ENCODE results near the gene PEX6.
A peak's percentile ranks its signal among the peaks of the same experiment; 100 is the strongest.

PEX6 gene

DNA sequence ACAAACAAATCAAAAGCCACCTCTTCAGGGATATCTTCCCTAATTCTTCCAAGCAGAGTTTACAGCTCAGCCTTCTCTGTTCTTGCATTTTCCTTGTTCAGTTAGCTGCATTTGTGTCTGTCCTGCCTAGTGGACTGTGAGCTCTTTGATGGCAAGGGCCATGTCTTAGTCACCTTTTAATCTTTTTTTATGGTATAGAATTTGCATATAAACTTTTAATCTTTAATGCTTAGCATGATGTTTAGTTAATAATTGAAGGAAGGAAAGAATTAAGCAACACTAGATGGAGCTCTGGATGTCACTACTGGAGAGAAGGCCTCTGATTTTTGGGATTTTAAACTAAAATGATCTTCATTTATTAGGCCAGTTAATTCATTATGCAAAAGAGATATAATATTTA, 17.5 kb upstream of the PEX6 start:
- H3K4me3 ChIP-seq (ENCODE audit: low read depth, low read length): no peak overlapping the region
- H3K27ac ChIP-seq (ENCODE audit: low read depth, low read length): no peak overlapping the region
- peaks cover 8% of the 10 kb centered on the region; the same call in 1 of the 2 replicates for H3K36me3 ChIP-seq (ENCODE audit: control insufficient read depth, insufficient read depth, low read length)
- H3K9me3 ChIP-seq (ENCODE audit: control insufficient read depth, insufficient read depth, low read length): no peaks in the 10 kb centered on the region
- no peaks in the 10 kb centered on the region for H3K27me3 ChIP-seq (ENCODE audit: control insufficient read depth, insufficient read depth, low read length)
- H3K9ac ChIP-seq (ENCODE audit: low read depth, low read length): no peak overlapping the region
- no peaks in the 10 kb centered on the region for H3K4me1 ChIP-seq (ENCODE audit: control insufficient read depth, insufficient read depth, low read length)

DNA sequence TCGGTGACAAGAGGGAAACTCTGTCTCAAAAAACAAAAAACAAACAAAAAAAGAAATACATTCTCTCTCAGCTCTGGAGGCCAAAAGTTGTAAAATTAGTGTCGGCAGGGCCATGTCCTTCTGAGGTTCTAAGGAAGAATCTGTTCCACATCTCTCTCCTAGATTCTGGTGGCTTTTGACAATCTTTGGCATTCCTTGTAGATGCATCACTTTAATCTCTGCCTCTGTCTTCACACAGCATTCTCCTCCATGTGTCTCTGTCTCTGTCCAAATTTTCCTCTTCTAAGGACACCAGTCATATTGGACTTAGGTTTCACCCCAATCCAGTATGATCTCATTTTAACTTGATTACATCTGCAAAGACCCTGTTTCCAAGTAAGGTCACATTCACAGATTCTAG, 14.5 kb upstream of the PEX6 start:
- Histone ChIP-seq H3K27ac (ENCODE audit: low read depth, low read length) (no peak overlapping the region), H3K9me3 (ENCODE audit: control insufficient read depth, insufficient read depth, low read length) (no peaks in the 10 kb centered on the region), H3K36me3 (ENCODE audit: control insufficient read depth, insufficient read depth, low read length) (peaks cover 34% of the 10 kb centered on the region), H3K27me3 (ENCODE audit: control insufficient read depth, insufficient read depth, low read length) (no peaks in the 10 kb centered on the region), H3K4me3 (ENCODE audit: low read depth, low read length) (no peak overlapping the region), H3K9ac (ENCODE audit: low read depth, low read length) (no peak overlapping the region), H3K4me1 (ENCODE audit: control insufficient read depth, insufficient read depth, low read length) (no peaks in the 10 kb centered on the region)

DNA sequence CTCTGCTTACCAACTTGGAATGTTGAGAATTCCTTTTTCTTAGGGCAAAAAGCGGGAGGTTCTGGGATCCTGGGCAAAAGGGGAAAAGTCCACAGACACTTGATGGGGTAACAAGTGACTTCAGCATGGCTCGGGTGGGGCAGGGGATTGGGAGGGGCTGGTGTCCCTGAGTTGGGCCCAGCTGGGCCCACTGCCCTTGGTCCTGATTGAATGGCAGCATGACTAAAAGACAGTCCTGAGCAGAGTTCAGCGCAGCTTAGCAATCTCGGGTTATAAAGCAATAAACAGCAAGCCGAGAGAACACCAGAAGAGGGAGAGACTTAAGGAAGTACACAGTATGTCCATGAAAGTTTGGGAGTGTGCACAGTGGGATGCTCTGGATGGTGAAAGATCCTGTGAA, 10.9 kb upstream of the PEX6 start:
- Histone ChIP-seq H3K27ac (ENCODE audit: low read depth, low read length) (no peak overlapping the region), H3K27me3 (ENCODE audit: control insufficient read depth, insufficient read depth, low read length) (no peaks in the 10 kb centered on the region), H3K36me3 (ENCODE audit: control insufficient read depth, insufficient read depth, low read length) (peaks cover 34% of the 10 kb centered on the region), H3K4me1 (ENCODE audit: control insufficient read depth, insufficient read depth, low read length) (no peaks in the 10 kb centered on the region), H3K4me3 (ENCODE audit: low read depth, low read length) (no peak overlapping the region), H3K9ac (ENCODE audit: low read depth, low read length) (no peak overlapping the region), H3K9me3 (ENCODE audit: control insufficient read depth, insufficient read depth, low read length) (no peaks in the 10 kb centered on the region)

DNA sequence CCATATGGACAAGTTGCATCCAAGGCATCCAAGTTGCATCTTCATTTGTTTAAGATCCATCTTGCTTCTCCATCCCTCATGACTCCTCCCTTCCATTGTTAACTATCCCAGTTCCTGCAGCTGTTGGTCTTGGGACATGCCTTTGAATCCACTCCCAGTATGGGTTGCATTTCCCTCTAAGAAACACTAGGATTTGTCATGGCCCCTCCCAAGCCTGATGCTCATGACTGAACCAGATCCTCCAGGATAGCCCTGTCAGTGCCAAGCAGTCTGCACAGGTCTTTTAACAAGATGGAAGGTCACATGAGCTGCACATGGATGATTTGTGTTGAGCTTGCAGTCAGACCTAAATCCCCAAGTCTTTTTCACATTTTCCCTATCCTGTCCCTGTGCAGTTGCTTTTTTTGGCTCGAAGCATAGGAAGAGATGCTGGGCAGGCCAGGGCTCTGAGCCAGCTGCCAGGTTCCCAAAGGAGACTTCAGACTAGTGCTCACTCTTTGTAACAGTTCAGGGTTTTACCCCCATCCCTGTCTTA, 9.6 kb upstream of the PEX6 start:
- no peaks in the 10 kb centered on the region for H3K4me1 ChIP-seq (ENCODE audit: control insufficient read depth, insufficient read depth, low read length)
- H3K27me3 ChIP-seq (ENCODE audit: control insufficient read depth, insufficient read depth, low read length): no peaks in the 10 kb centered on the region
- H3K27ac ChIP-seq (ENCODE audit: low read depth, low read length): no peak overlapping the region
- H3K36me3 ChIP-seq (ENCODE audit: control insufficient read depth, insufficient read depth, low read length): peaks cover 31% of the 10 kb centered on the region
- no peaks in the 10 kb centered on the region for H3K9me3 ChIP-seq (ENCODE audit: control insufficient read depth, insufficient read depth, low read length)
- H3K4me3 ChIP-seq (ENCODE audit: low read depth, low read length): no peak overlapping the region
- no peak overlapping the region for H3K9ac ChIP-seq (ENCODE audit: low read depth, low read length)

DNA sequence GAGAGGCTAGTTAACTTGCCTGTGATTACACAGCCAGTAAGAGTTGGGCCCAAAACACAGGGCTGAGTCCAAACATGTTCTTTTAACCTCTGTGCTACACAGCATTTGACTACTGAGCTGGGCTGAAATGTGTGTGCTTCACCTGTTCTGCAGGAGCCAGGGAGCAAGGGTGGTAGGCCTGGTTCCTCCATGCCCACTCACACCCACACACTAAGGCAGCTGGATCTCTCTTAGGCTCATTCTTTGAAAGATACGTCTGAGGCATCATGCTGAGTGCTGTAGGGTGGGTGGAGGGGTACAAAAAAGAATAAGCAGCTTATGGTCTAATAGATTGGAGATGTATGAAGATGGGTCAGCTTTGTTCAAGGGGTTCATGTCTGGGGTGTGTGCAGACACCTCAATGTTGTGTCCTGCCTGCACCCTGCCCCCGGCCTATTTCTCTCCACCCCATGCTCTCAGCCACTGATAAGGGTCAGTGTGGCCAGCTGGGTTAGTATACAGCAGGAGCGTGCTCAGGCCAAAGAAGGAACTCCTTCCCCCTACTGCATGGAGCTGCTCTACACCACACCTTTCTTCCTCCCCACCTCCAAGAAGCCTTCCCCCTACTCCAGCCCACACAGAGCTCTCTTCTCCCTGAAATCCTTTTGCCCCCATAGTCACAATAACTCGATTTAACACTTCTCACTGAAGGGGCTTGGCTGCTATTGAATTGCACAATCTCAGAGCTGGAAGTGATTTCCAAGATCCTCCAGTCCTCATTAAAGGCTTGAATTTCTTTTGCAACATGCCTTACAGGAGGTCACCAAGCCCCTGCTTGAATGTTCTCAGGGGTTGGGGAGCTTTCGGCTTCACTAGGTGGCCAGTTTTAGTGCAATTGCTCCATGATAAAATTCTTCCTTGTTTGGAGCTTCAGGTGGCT, 8.8 kb upstream of the PEX6 start:
- H3K9me3 ChIP-seq (ENCODE audit: control insufficient read depth, insufficient read depth, low read length): no peaks in the 10 kb centered on the region
- no peak overlapping the region for H3K4me3 ChIP-seq (ENCODE audit: low read depth, low read length)
- H3K27ac ChIP-seq (ENCODE audit: low read depth, low read length): no peak overlapping the region
- no peaks in the 10 kb centered on the region for H3K4me1 ChIP-seq (ENCODE audit: control insufficient read depth, insufficient read depth, low read length)
- peaks cover 29% of the 10 kb centered on the region for H3K36me3 ChIP-seq (ENCODE audit: control insufficient read depth, insufficient read depth, low read length)
- H3K9ac ChIP-seq (ENCODE audit: low read depth, low read length): no peak overlapping the region
- no peaks in the 10 kb centered on the region for H3K27me3 ChIP-seq (ENCODE audit: control insufficient read depth, insufficient read depth, low read length)

DNA sequence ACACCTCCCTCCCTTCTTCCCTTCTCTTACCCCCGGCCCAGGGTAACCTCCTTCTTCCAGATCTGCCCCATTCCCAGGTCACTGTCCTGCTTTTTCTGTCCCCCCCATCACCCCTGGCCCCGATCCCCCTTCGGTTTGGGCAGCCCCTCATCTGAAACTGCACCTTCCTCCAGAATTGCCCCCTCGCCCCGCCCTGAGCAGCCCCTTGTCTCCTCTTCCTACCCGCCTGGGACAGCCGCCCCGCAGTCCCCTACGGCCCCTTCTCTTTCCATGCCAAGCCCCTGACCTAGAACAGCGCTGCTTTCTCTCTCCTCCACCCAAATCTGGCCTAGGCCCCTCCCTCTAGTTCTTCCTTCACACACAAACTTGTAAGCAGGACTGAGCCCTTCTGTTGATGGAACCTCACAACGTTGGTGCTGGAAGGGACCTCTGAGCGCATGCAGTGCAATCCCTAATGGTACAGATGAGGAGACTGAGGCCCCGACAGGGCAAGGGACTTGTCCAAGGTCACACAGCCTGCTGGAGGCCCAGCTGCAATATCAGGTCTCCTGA, 6.0 kb upstream of the PEX6 start:
- Histone ChIP-seq H3K9ac (ENCODE audit: low read depth, low read length) (no peak overlapping the region), H3K4me1 (ENCODE audit: control insufficient read depth, insufficient read depth, low read length) (no peaks in the 10 kb centered on the region), H3K9me3 (ENCODE audit: control insufficient read depth, insufficient read depth, low read length) (no peaks in the 10 kb centered on the region), H3K36me3 (ENCODE audit: control insufficient read depth, insufficient read depth, low read length) (peaks cover 13% of the 10 kb centered on the region; the same call in 1 of the 2 replicates), H3K4me3 (ENCODE audit: low read depth, low read length) (peak overlapping the region; percentile 79), H3K27ac (ENCODE audit: low read depth, low read length) (no peak overlapping the region), H3K27me3 (ENCODE audit: control insufficient read depth, insufficient read depth, low read length) (no peaks in the 10 kb centered on the region)

DNA sequence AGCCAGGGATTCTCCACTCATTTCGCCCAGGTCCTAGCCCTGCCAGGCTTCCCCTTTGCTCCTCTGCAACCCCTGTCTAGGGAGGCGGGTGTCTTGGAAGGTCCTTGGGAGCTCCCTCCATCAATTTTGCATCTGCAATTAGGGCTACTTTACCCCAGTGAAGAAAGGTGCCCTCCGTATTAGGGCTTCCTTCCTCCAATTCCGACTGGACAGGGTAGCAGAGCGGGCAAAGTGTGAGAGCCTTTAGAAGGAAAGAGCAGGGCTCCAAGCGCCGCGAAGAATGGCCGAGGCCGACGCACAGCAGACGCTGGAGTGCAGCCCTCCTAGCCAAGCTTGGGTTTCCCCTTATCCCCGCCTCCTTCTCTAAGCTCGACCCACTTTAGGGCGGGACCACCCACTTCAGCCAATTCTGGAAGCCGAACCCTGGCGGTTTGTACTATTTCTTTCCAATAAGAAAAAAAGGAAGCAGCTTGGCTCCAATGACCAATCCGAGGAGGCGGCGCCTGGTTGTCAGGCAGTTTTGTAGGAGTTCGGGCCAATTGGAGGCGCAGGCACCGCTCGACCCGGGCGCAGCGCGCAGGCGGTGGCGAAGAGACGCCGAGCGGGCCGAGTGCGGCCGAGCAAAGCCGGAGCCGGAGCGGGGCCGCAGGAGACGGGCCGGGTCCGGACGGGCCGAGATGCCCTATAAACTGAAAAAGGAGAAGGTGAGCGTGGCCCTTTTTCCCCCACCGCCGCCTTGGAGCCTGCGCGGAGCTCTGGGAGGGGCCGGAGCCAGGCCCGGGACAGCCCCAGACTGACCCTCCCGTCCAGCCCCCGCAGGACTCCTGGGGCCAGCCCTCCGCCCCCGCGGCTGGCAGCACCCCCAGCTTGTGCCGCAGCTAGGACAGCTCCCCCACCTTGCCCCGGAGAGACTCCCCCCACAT, 5.3 kb upstream of the PEX6 start, which contains the start of gene PPP2R5D:
Gene PPP2R5D (plus strand): TSS at position 570 of the 923 bp plus-strand sequence. CDS start 108 bp downstream, at position 678.
- peaks cover 7% of the 10 kb centered on the region for H3K4me1 ChIP-seq (ENCODE audit: control insufficient read depth, insufficient read depth, low read length)

DNA sequence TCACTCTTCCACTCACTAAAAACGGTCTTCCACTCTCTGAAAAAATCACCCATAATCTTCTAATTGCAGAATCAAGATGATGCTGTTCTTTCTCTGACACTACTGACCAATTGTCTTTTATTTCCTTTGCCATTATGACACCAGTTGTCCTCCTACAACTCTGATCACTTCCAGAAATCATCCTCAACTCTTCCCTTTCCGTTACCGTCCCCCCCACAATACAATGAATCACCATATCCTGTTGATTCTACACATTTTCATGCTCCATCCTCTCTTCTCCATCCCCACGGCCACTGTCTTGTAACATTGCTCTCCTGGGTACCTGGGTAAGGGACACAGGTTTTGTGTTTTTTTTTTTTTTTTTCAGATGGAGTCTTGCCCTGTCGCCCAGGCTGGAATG, 2.9 kb upstream of the PEX6 start:
- Histone ChIP-seq H3K9me3 (ENCODE audit: control insufficient read depth, insufficient read depth, low read length) (no peaks in the 10 kb centered on the region), H3K27ac (ENCODE audit: low read depth, low read length) (no peak overlapping the region), H3K4me3 (ENCODE audit: low read depth, low read length) (no peak overlapping the region), H3K27me3 (ENCODE audit: control insufficient read depth, insufficient read depth, low read length) (no peaks in the 10 kb centered on the region), H3K36me3 (ENCODE audit: control insufficient read depth, insufficient read depth, low read length) (no peaks in the 10 kb centered on the region; the same call in 1 of the 2 replicates), H3K9ac (ENCODE audit: low read depth, low read length) (no peak overlapping the region), H3K4me1 (ENCODE audit: control insufficient read depth, insufficient read depth, low read length) (peaks cover 7% of the 10 kb centered on the region)

More for the DNA sequence above, 5.3 kb upstream of the PEX6 start, which contains the start of gene PPP2R5D:
- H3K4me3 ChIP-seq (ENCODE audit: low read depth, low read length): peak within 1 kb of the TSS; percentile 81
- H3K36me3 ChIP-seq (ENCODE audit: control insufficient read depth, insufficient read depth, low read length): peaks cover 6% of the 10 kb centered on the region; the same call in 1 of the 2 replicates
- H3K9ac ChIP-seq (ENCODE audit: low read depth, low read length): peak within 1 kb of the TSS; percentile 72
- no peaks in the 10 kb centered on the region for H3K9me3 ChIP-seq (ENCODE audit: control insufficient read depth, insufficient read depth, low read length)
- no peaks in the 10 kb centered on the region for H3K27me3 ChIP-seq (ENCODE audit: control insufficient read depth, insufficient read depth, low read length)
- H3K27ac ChIP-seq (ENCODE audit: low read depth, low read length): peak within 1 kb of the TSS; percentile 85

DNA sequence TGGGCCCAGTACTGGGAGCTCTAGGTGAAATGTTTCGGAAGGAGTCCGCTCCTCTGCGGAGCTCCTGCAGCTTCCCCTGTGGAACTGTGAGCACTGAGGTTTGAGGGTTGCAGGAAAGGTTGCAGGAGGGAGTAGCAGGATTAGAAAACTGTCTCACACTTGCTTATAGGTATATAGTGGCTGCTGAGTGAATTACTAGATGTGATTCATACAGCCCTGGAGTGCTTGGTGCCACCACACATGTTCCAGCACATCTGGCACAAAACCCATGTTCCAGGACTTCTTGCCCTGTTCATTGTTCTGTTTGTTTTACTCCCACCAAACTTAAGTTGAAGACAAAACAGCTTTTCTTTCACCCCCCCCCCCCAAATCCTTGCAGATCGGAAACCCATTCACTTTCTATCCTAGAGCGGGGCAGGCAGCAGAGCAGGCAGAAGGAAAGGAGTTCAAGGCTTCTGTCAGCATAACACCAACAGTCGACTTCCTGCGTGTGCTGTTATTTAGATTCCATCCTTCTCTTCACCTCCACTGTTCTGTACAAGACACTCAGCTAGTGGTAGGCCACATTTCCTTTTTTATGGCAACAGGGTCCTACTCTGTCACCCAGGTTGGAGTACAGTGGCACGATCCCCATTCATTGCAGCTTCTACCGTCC, 669 bp upstream of the PEX6 start:
- H3K27ac ChIP-seq (ENCODE audit: low read depth, low read length): peak overlapping the region; percentile 63
- no peaks in the 10 kb centered on the region for H3K9me3 ChIP-seq (ENCODE audit: control insufficient read depth, insufficient read depth, low read length)
- H3K27me3 ChIP-seq (ENCODE audit: control insufficient read depth, insufficient read depth, low read length): no peaks in the 10 kb centered on the region

DNA sequence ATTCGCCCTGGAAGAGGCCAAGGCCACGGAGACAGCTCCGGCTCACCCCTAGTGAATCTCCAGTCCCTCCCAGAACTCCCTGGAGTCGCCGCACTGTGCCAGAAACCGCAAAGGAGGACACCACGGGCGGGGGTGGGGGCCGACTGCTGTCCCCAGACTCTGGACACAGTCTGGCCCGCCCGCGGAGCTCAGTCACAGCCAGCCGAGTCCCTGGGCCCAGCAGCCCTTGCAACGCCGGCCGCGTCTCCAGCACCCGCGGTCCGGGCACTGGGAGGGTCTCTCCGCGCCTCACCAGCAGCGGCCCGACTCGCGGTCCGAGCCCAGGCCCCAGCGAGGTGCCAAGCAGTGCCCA, 518 bp downstream of the PEX6 start:
- Histone ChIP-seq H3K4me1 (ENCODE audit: control insufficient read depth, insufficient read depth, low read length) (peaks cover 7% of the 10 kb centered on the region), H3K9ac (ENCODE audit: low read depth, low read length) (peak overlapping the region; percentile 51; the same call in 1 of the 2 replicates), H3K9me3 (ENCODE audit: control insufficient read depth, insufficient read depth, low read length) (no peaks in the 10 kb centered on the region), H3K36me3 (ENCODE audit: control insufficient read depth, insufficient read depth, low read length) (peaks cover 3% of the 10 kb centered on the region), H3K27me3 (ENCODE audit: control insufficient read depth, insufficient read depth, low read length) (no peaks in the 10 kb centered on the region), H3K4me3 (ENCODE audit: low read depth, low read length) (peak overlapping the region; percentile 80), H3K27ac (ENCODE audit: low read depth, low read length) (peak overlapping the region; percentile 63)

More for the DNA sequence above, 669 bp upstream of the PEX6 start:
- peak overlapping the region; percentile 28; the same call in 1 of the 2 replicates for H3K9ac ChIP-seq (ENCODE audit: low read depth, low read length)
- peak overlapping the region; percentile 80 for H3K4me3 ChIP-seq (ENCODE audit: low read depth, low read length)
- peaks cover 7% of the 10 kb centered on the region for H3K4me1 ChIP-seq (ENCODE audit: control insufficient read depth, insufficient read depth, low read length)
- H3K36me3 ChIP-seq (ENCODE audit: control insufficient read depth, insufficient read depth, low read length): no peaks in the 10 kb centered on the region; the same call in 1 of the 2 replicates
